Right renal cortex interstitium (tissue), 3 donors: ENCODE measurements around the gene TMEM54. TPM values are rescaled to one million over a fixed set of nuclear protein-coding genes. Genes with fewer than 3 reads are reported as not detected.
"Not testable (repeated sequence)": the region's sequence is repeated elsewhere in the genome, so short reads cannot be mapped to it uniquely, and the experiment has no call there.

ENCODE experiments used
- DNase-seq, 3 donors: peaks; one replicate each; pipeline ENCODE4 v3.0.0-alpha.2; 2013; ENCODE audit warnings: low read depth in 3 of 3, low spot score in 2 of 3
- polyA plus RNA-seq, 3 donors: library from polyadenylated mRNA; unstranded; fragments of 120-200 nt; gene quantifications; one replicate each; pipeline ENCODE4 v1.2.1, GENCODE V29; 2013; ENCODE audit not compliant: insufficient read length in 3 of 3

TMEM54 gene
- polyA plus RNA-seq, 3 donors: 4.4 to 9.9 (median 7.6) TPM

DNA sequence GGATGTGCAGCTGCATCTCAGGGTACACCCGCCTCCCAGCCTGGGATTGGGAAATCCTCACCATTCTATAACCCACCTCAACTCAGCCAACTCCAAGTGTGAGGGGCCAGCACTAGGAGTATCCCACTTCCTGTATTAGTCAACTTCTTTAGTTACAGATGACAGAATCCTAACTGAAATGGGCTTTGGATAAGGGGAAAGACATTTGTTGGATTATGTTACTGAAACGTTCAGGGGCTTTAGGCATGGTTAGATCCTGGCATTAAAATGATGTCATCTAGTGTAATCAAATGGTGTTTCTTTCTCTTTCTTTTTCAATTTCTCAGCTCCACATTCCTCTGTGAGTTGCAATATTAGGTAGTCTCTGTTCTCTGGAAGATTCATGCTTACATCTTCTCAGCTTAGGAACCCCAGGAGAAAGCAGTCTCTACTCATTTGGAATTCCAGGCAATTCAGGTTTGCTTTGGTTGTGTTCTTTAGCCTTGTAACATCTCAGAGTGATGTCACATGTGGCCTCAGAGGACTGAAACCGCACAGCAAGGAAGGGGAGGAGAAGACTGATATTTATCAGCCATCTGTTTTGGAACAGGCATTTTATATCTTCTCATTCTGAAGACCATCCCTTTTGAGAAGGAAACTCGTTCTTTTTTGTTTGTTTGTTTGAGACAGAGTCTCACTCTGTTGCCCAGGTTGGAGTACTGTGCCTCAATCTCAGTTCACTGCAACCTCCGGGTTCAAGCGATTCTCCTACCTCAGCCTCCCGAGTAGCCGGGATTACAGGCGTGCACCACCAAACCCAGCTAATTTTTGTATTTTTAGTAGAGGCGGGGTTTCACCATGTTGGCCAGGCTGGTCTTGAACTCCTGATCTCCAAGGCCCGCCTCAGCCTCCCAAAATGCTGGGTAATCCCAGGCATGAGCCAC, 18.9 kb upstream of the TMEM54 start:
- no peak for DNase-seq

DNA sequence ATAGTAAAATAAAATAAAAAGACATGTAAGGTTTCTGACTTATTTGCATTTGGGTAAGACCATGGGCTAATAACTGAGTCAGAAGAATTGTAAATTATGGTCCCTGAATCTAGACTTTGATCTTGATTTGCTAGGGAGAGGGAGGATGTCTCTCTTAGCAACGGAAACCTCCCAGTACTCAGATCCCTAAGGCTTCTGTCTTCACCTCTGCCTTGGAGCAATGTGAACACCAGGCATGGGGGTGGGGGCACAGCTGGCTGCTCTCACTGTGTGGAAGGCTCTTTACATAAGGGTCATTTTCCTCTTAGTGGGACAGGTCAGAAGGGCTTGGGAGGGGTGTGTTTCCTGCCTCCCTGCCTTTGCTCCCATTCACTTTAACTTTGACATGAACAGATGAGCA, 17.0 kb upstream of the TMEM54 start:
- no peak for DNase-seq

DNA sequence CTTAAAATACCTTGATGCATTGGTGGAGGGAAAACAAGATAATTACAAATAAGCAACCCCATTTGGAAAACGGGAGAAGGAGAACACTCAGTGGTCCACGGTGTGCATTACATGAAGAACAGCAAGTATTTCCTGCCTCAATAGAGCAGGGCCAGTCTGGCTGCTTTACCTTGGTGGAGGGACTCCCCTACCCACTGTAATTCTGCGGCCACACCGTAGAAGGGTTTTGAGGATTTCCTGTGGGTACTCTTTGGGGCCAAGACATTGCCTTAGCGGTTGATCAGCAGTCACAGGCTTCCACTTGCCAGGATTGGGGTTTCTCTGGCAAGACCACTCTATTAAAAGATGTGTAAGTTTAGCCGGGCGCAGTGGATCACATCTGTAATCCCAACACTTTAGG, 16.3 kb upstream of the TMEM54 start:
- DNase-seq: no peak

GRCh38 chr1:32915766-32916706, 14.8 kb upstream of the TMEM54 start:
- DNase-seq: no peak

- DNase-seq: no peak
These were observed 9.1 kb upstream of the TMEM54 start for GRCh38 chr1:32910319-32910718.

- DNase-seq: no peak
These were observed 6.2 kb upstream of the TMEM54 start for GRCh38 chr1:32907435-32907834.

DNA sequence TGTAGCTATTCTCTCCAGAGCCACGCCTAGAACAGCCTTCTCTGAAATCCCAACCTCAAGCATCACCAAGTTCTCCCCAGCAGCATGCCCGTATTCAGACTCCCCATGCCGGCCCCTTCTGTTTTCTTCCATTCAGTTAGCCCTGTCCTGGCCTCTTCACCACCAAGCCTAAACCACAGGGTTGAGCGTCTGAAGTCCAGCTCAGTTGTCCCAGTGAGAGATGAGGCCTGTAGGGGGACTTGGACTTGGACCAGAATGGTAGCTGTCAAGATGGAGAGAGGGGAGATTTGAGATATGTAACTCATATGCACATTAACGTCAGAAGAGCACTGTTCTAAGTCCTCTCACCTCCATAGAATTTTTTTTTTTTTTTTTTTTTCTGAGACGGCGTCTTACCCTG, 5.5 kb upstream of the TMEM54 start:
- no peak for DNase-seq

DNA sequence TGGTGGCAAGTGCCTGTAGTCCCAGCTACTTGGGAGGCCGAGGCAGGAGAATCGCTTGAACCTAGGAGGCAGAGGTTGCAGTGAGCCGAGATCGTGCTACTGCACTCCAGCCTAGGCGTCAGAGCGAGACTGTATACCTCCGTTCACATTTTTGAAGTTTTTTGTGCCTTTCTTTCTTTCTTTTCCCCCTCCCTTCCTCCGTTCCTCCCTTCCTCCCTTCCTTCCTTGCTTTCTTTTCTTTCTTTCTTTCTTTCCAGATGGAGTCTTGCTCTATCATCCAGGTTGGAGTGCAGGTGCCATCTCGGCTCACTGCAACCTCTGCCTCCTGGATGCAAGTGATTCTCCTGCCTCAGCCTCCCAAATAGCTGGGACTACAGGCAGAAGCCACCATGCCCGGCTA, 4.4 kb upstream of the TMEM54 start:
- not testable (repeated sequence) for DNase-seq

GRCh38 chr1:32904797-32905196, 3.6 kb upstream of the TMEM54 start:
- no peak for DNase-seq

GRCh38 chr1:32903991-32904785, 3.0 kb upstream of the TMEM54 start:
- no peak for DNase-seq

- no peak for DNase-seq
These were observed 1.3 kb upstream of the TMEM54 start for GRCh38 chr1:32902535-32902920.

DNA sequence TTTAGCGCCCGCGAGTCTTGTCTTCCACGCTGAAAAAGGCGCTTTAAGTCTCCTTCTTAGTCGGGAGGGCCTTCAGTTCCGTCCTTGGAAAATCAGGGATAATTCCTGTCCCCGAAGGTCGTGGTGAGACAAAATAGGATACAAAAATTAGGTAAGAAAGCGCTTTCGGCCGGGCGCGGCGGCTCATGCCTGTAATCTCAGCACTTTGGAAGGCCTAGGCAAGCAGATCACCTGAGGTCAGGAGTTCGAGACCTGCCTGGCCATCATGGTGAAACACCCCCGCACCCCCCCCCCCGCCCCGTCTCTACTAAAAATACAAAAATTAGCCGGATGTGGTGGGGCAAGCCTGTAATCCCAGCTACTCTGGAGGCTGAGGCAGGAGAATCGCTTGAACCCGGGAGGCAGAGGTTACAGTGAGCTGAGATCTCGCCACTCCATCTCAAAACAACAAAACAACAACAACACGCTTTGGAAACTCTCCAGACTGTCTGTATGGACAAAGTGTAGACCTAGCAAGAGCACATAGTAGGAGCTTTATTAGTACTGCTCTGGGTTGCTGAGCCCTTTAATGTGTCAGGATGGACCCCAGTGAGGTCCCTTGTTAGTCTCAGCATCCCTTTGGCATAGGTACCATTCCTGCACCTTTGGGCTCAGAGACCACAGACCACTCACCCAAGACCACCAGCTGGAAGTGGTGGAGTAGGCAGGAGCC, 790 bp upstream of the TMEM54 start:
- DNase-seq: no peak

DNA sequence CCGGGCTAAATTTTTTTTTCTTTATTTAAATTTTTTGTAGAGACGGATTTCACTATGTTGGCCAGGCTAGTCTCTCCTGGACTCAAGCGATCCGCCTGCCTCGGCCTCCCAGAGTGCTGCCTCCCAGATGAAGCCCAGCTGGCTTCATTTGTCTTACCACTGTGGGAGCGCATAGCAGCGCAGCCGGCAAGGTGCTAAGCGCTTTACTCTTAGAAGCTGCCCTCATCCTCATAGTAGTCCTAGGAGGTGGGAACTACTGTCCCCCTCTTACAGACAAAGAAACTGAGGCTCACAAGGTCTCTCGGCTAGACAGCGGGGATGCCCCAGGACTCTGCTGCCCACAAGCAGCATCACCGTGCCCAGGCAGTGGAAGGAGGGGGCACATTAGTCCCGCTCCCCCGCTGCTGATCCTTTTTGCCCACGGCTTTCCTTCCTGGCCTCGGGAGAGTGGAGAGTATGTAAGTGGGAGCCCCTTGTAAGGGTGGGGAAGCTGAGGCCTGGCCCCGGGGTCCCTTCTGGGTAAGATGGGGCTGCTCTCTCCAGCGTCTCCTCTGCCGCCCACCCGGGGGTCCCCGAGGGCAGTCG, 726 bp downstream of the TMEM54 start:
- no peak for DNase-seq

- no peak for DNase-seq
These were observed 1.4 kb downstream of the TMEM54 start for GRCh38 chr1:32899586-32900296.

- DNase-seq: no peak
These were observed 2.2 kb downstream of the TMEM54 start for GRCh38 chr1:32898958-32899357.

- DNase-seq: no peak
These were observed 3.1 kb downstream of the TMEM54 start for GRCh38 chr1:32898056-32898455.

GRCh38 chr1:32897082-32898049, 3.8 kb downstream of the TMEM54 start:
- no peak for DNase-seq

GRCh38 chr1:32896451-32896850, 4.7 kb downstream of the TMEM54 start:
- no peak for DNase-seq
